K562 (cell line): Measurements from ENCODE around the gene CD163. TPM values are rescaled to one million over a fixed set of nuclear protein-coding genes. Genes with fewer than 3 reads are reported as not detected.

Experiments
- ATAC-seq: fragments of 200-7000 bp; cut with Tn5 transposase; 3 replicates; pipeline ENCODE4 v1.9.1; 2020; ENCODE audit warnings: moderate library complexity
- BruUV-seq: library from RNA; stranded (reverse); fragments of 400-500 nt; replicated peaks from 2 replicates; lab custom pipeline; 2021; lab: Mats Ljungman, UMichigan
- CTCF ChIA-PET: fragments of 300-600 bp; formaldehyde crosslinking; extraction: SDS; loops from one replicate; lab custom pipeline; 2021; ENCODE audit warnings: low intra/inter-chr PET ratio; lab: Yijun Ruan, JAX
- POLR2A ChIA-PET: fragments of 300-600, 350-650 bp; sonication (Branson Sonifier 250); formaldehyde crosslinking; extraction: SDS; loops from one replicate; lab custom pipeline; 2021; ENCODE audit warnings: antibody characterized with exemption, inconsistent platforms; lab: Yijun Ruan, JAX
- DNase-seq, 4 experiments: peaks; one replicate each; pipeline versions ENCODE4 v3.0.0 to v3.0.0-alpha.2; 2011 to 2018; ENCODE audit warnings: low spot score in 3 of 4, mixed read lengths in 3 of 4; ENCODE audit errors: extremely low read depth in 1 of 4
- FAIRE-seq: peaks from 2 replicates; lab custom pipeline; 2011; peaks lifted over from hg19 to GRCh38; lab: Jason Lieb, UNC
- H2AFZ ChIP-seq: 2 replicates; pipeline ENCODE4 v1.6.0; 2011; ENCODE audit warnings: low read depth, low read length, control low read depth, inconsistent platforms
- H3K27ac ChIP-seq: fragments of 200-600 bp; 3 replicates; pipeline ENCODE4 v1.8.0; 2011; ENCODE audit warnings: low read depth, mild to moderate bottlenecking, control low read depth, inconsistent platforms, low read length, moderate library complexity, mixed read lengths; ENCODE audit errors: extremely low read depth
- H3K27me3 ChIP-seq, 2 experiments: fragments of 300-600 bp in 1 of 2; 2 replicates in 1 of 2; 3 replicates in 1 of 2; pipeline versions ENCODE4 v1.6.0 to v1.8.0; 2011; ENCODE audit warnings: inconsistent platforms in 2 of 2, low read length in 2 of 2, mild to moderate bottlenecking in 1 of 2, mixed read lengths in 1 of 2, moderate library complexity in 1 of 2; ENCODE audit not compliant: control insufficient read depth in 2 of 2, insufficient read depth in 2 of 2
- H3K36me3 ChIP-seq: fragments of 300-600 bp; 3 replicates; pipeline ENCODE4 v1.8.0; 2011; ENCODE audit warnings: mild to moderate bottlenecking, low read length, inconsistent platforms; ENCODE audit not compliant: control insufficient read depth, insufficient read depth
- H3K4me1 ChIP-seq, 2 experiments: fragments of 200-600 bp in 1 of 2; replicated peaks in 1 of 2; 2 replicates in 1 of 2; 3 replicates in 1 of 2; pipeline versions ENCODE4 v1.5.1 to v1.8.0; 2011; ENCODE audit warnings: inconsistent platforms in 2 of 2, low read length in 2 of 2, mild to moderate bottlenecking in 1 of 2, mixed read lengths in 1 of 2, moderate library complexity in 1 of 2; ENCODE audit not compliant: control insufficient read depth in 2 of 2, insufficient read depth in 2 of 2
- H3K4me2 ChIP-seq: 2 replicates; pipeline ENCODE4 v1.6.1; 2011; ENCODE audit warnings: low read length, control low read depth, inconsistent platforms, mixed read lengths; ENCODE audit not compliant: insufficient read depth
- H3K4me3 ChIP-seq: fragments of 200-600 bp; sonication (generic), shearing (Covaris generic); 2 replicates; pipeline ENCODE4 v1.5.1; 2016; ENCODE audit warnings: control low read depth, inconsistent platforms
- H3K79me2 ChIP-seq: fragments of 200-600 bp; 3 replicates; pipeline ENCODE4 v1.8.0; 2011; ENCODE audit warnings: low read length, inconsistent platforms; ENCODE audit not compliant: control insufficient read depth, insufficient read depth
- H3K9ac ChIP-seq, 2 experiments: 2 replicates each; pipeline versions ENCODE4 v1.6.0 to v1.6.1; 2011; ENCODE audit warnings: low read depth in 2 of 2, low read length in 2 of 2, control low read depth in 1 of 2, inconsistent platforms in 1 of 2, mild to moderate bottlenecking in 1 of 2, mixed read lengths in 1 of 2; ENCODE audit not compliant: insufficient read depth in 1 of 2
- H3K9me1 ChIP-seq: one replicate; pipeline ENCODE4 v1.6.0; 2011; ENCODE audit warnings: inconsistent platforms, mild to moderate bottlenecking, low read length, moderate library complexity; ENCODE audit not compliant: control insufficient read depth, insufficient read depth
- H3K9me3 ChIP-seq: replicated peaks from 2 replicates; pipeline ENCODE4 v1.5.1; 2011; ENCODE audit warnings: low read depth, low read length, inconsistent platforms; ENCODE audit not compliant: control insufficient read depth, insufficient read depth
- H4K20me1 ChIP-seq: replicated peaks from 2 replicates; pipeline ENCODE4 v1.6.1; 2011; ENCODE audit warnings: low read length, inconsistent platforms, mixed read lengths; ENCODE audit not compliant: control insufficient read depth, insufficient read depth
- CBX8 ChIP-seq: fragments of 200-600 bp; sonication (generic); IDR thresholded peaks from 2 replicates; pipeline ENCODE4 v1.6.1; 2012; ENCODE audit warnings: borderline replicate concordance, mixed run types, low read depth, mild to moderate bottlenecking, moderate library complexity, mixed read lengths, low read length, control low read depth, inconsistent platforms; ENCODE audit not compliant: poor library complexity, severe bottlenecking; ENCODE audit errors: extremely low read depth
- DDX20 ChIP-seq: fragments of 450-650 bp; IDR thresholded peaks from 2 replicates; pipeline ENCODE4 v1.6.1; 2016; ENCODE audit warnings: missing genetic modification characterization, low read depth, mild to moderate bottlenecking, missing compliant biosample characterization, moderate library complexity
- JUND ChIP-seq, 2 experiments: IDR thresholded peaks; 2 replicates in 1 of 2; 3 replicates in 1 of 2; pipeline ENCODE4 v1.6.1; 2011; ENCODE audit warnings: borderline replicate concordance in 2 of 2, low read depth in 2 of 2, low read length in 2 of 2, improper control_type of control experiment in 1 of 2, missing biosample characterization in 1 of 2, missing genetic modification characterization in 1 of 2, missing genetic modification reagents in 1 of 2
- NRF1 ChIP-seq, 2 experiments: fragments of 450-650 bp; IDR thresholded peaks in 1 of 2; conservative IDR thresholded peaks in 1 of 2; 2 replicates each; pipeline ENCODE4 v1.6.1; 2014; ENCODE audit warnings: mild to moderate bottlenecking in 2 of 2
- ZC3H8 ChIP-seq: fragments of 450-650 bp; IDR thresholded peaks from 2 replicates; pipeline ENCODE4 v1.6.1; 2017
- ZNF197 ChIP-seq: fragments of 200-800 bp; sonication (Bioruptor generic); IDR thresholded peaks from 2 replicates; pipeline ENCODE4 v1.6.1; 2016; ENCODE audit warnings: low read depth, missing genetic modification characterization, missing compliant biosample characterization
- ZNF274 ChIP-seq: IDR thresholded peaks from 2 replicates; pipeline ENCODE4 v1.6.1; 2011; ENCODE audit warnings: low read depth, mild to moderate bottlenecking, low read length, moderate library complexity, borderline replicate concordance
- WGBS: fragments of 100-300 bp; shearing (Covaris generic); methylation state at CpG from one replicate; pipeline ENCODE4 v1.1.6; 2016; ENCODE audit warnings: low coverage, mixed read lengths; ENCODE audit not compliant: insufficient coverage; ENCODE audit errors: missing lambda C conversion rate; 5-methylcytosine and 5-hydroxymethylcytosine counted together
- in situ Hi-C: fragments of 300-500 bp; cut with MboI; formaldehyde crosslinking; loops from 4 replicates; pipeline ENCODE4 v1.15.0; 2018; ENCODE audit warnings: inconsistent platforms, mixed read lengths
- intact Hi-C: fragments of 100-400 bp; cut with micrococcal nuclease; formaldehyde crosslinking; loops from 2 replicates; pipeline ENCODE4 v1.14.2; 2022
- polyA plus RNA-seq, 8 experiments: library from polyadenylated mRNA; depleted of rRNA in 4 of 8; stranded (reverse) in 5 of 8; unstranded in 3 of 8; fragments of >200 nt; fragmentation: Nextera tagmentation in 2 of 8; fragmentation: Illumina TruSeq in 1 of 8; extraction: Ambion mirVana in 2 of 8; extraction: Trizol in 1 of 8; gene quantifications; 2 replicates each; pipeline versions ENCODE4 v1.2.1 to v1.2.3, GENCODE V29; 2011 to 2014; ENCODE audit warnings: inconsistent platforms in 1 of 8, missing spikeins in 1 of 8
- total RNA-seq, 7 experiments: library from RNA; depleted of rRNA in 6 of 7; stranded (reverse); fragments of >200 nt in 6 of 7; fragmentation: Illumina TruSeq in 2 of 7; extraction: Trizol in 2 of 7; gene quantifications; 2 replicates each; pipeline versions ENCODE4 v1.2.1 to v1.2.3, GENCODE V29; 2011 to 2021; ENCODE audit warnings: low replicate concordance in 1 of 7
- TF ChIP-seq, protein P1 (sequence below), 2 experiments: fragments of 450-650 bp; formaldehyde crosslinking in 1 of 2; IDR thresholded peaks; 2 replicates each; pipeline versions ENCODE4 v1.4.0 to v1.6.1; 2014 to 2020; ENCODE audit warnings: mild to moderate bottlenecking in 2 of 2, borderline replicate concordance in 1 of 2, low read depth in 1 of 2
- TF ChIP-seq, protein P2 (sequence below): fragments of 200-800 bp; sonication (Bioruptor generic); IDR thresholded peaks from 2 replicates; pipeline ENCODE4 v1.6.1; 2017; ENCODE audit warnings: missing genetic modification characterization, missing compliant biosample characterization
- TF ChIP-seq, protein P3 (sequence below): sonication (generic); formaldehyde crosslinking; IDR thresholded peaks from 2 replicates; pipeline ENCODE4 v1.9.0; 2022; ENCODE audit warnings: mild to moderate bottlenecking, missing genetic modification reagents

CD163 gene
- total and polyA plus RNA-seq, 9 of the 15 experiments (the other 6 are each of a cell fraction or from before 2014, with no cell fraction given), result 0.62 TPM; not detected in 8

DNA sequence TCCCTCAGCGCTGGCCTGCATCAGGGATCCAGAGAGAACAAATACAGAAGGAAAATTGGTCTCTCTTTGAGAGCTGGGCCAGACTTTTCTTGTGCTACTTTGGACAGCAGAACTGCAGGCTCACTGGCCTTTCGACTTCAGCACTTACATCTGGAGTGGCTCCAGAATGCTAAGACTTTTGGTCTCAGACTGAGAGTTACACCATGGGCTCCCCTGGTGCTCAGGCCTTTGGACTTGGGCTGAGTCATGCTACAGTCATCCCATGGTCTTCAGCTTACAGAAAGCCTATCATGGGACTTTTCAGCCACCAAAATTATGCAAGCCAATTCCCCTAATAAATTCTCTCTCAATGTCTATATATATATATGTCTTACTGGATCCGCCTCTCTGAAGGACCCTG lies 9.0 kb upstream of the CD163 start:
- Histone ChIP-seq H3K9me3 (no peaks in the 10 kb centered on the region), H3K79me2 (no peaks in the 10 kb centered on the region), H3K4me1 (no peaks in the 10 kb centered on the region), H2AFZ (no peak overlapping the region), H3K9ac (no peak overlapping the region), H3K4me3 (no peak overlapping the region), H3K27ac (no peak overlapping the region), H3K27me3 (no peaks in the 10 kb centered on the region), H3K4me2 (no peak overlapping the region), H3K9me1 (no peaks in the 10 kb centered on the region), H3K36me3 (no peaks in the 10 kb centered on the region), H4K20me1 (no peaks in the 10 kb centered on the region)
- ChIA-PET POLR2A (no interaction called here), CTCF (no interaction called here)
- ATAC-seq (no peak), DNase-seq (peak in 1 of 4 experiments; percentile 1), FAIRE-seq (no peak)
- in situ Hi-C loops (no loop called here), intact Hi-C loops (no loop called here)
- no TSS peak for BruUV-seq
- WGBS, result 3% methylated on average over 3 of the region's 3 CpGs
- no peak for TF ChIP-seq CBX8
- no peak for TF ChIP-seq ZC3H8
- TF ChIP-seq JUND (IDR thresholded peaks at IDR 0.05; ENCODE audit: borderline replicate concordance, low read depth, low read length), result peak; percentile 36; the same call in 1 of the 2 replicates
- 0 out of 3 replicates have a peak, but pooled peaks have one; percentile 10 for TF ChIP-seq JUND (tag; IDR thresholded peaks at IDR 0.05; ENCODE audit: borderline replicate concordance, low read depth, low read length)
- TF ChIP-seq ZNF197 (CRISPR knock-in tag), result no peak
- TF ChIP-seq NRF1 (conservative IDR thresholded peaks at IDR 0.05 in 1 of 2, IDR thresholded peaks at IDR 0.05 in 1 of 2), result no peak
- TF ChIP-seq, protein P1, sequence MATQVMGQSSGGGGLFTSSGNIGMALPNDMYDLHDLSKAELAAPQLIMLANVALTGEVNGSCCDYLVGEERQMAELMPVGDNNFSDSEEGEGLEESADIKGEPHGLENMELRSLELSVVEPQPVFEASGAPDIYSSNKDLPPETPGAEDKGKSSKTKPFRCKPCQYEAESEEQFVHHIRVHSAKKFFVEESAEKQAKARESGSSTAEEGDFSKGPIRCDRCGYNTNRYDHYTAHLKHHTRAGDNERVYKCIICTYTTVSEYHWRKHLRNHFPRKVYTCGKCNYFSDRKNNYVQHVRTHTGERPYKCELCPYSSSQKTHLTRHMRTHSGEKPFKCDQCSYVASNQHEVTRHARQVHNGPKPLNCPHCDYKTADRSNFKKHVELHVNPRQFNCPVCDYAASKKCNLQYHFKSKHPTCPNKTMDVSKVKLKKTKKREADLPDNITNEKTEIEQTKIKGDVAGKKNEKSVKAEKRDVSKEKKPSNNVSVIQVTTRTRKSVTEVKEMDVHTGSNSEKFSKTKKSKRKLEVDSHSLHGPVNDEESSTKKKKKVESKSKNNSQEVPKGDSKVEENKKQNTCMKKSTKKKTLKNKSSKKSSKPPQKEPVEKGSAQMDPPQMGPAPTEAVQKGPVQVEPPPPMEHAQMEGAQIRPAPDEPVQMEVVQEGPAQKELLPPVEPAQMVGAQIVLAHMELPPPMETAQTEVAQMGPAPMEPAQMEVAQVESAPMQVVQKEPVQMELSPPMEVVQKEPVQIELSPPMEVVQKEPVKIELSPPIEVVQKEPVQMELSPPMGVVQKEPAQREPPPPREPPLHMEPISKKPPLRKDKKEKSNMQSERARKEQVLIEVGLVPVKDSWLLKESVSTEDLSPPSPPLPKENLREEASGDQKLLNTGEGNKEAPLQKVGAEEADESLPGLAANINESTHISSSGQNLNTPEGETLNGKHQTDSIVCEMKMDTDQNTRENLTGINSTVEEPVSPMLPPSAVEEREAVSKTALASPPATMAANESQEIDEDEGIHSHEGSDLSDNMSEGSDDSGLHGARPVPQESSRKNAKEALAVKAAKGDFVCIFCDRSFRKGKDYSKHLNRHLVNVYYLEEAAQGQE (IDR thresholded peaks at IDR 0.05; ENCODE audit: borderline replicate concordance), result peak; percentile 26; the same call in 1 of the 2 replicates
- TF ChIP-seq, protein P1 (CRISPR knock-in tag; IDR thresholded peaks at IDR 0.05; ENCODE audit: low read depth), result no peak
- TF ChIP-seq, protein P2, sequence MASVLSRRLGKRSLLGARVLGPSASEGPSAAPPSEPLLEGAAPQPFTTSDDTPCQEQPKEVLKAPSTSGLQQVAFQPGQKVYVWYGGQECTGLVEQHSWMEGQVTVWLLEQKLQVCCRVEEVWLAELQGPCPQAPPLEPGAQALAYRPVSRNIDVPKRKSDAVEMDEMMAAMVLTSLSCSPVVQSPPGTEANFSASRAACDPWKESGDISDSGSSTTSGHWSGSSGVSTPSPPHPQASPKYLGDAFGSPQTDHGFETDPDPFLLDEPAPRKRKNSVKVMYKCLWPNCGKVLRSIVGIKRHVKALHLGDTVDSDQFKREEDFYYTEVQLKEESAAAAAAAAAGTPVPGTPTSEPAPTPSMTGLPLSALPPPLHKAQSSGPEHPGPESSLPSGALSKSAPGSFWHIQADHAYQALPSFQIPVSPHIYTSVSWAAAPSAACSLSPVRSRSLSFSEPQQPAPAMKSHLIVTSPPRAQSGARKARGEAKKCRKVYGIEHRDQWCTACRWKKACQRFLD (CRISPR knock-in tag), result no peak
- no peak for TF ChIP-seq DDX20 (tag)
- no peak for TF ChIP-seq ZNF274
- TF ChIP-seq, protein P3, sequence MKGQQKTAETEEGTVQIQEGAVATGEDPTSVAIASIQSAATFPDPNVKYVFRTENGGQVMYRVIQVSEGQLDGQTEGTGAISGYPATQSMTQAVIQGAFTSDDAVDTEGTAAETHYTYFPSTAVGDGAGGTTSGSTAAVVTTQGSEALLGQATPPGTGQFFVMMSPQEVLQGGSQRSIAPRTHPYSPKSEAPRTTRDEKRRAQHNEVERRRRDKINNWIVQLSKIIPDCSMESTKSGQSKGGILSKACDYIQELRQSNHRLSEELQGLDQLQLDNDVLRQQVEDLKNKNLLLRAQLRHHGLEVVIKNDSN (CRISPR knock-in tag), result no peak
